IMR-90 (cell line): ENCODE results near the gene ARMC5. TPM values are rescaled to one million over a fixed set of nuclear protein-coding genes. Genes with fewer than 3 reads are reported as not detected.

Experiments used
- ATAC-seq: fragments of 200-7000 bp; cut with Tn5 transposase; 2 replicates; pipeline ENCODE4 v1.9.1; 2020; ENCODE audit warnings: low read depth, mild to moderate bottlenecking, moderate library complexity
- Bru-seq: library from RNA; stranded (reverse); fragments of 400-500 nt; gene quantifications from one replicate; lab custom pipeline; 2021; lab: Mats Ljungman, UMichigan
- BruChase-seq, 2 experiments: library from RNA; stranded (reverse); fragments of 400-500 nt; gene quantifications; one replicate each; lab custom pipeline; 2021; lab: Mats Ljungman, UMichigan
- BruUV-seq: library from RNA; stranded (reverse); fragments of 400-500 nt; replicated peaks from 2 replicates; lab custom pipeline; 2021; lab: Mats Ljungman, UMichigan
- CTCF ChIA-PET: fragments of 300-600 bp; formaldehyde crosslinking; extraction: SDS; loops from one replicate; lab custom pipeline; 2021; ENCODE audit warnings: antibody characterized with exemption; lab: Yijun Ruan, JAX
- POLR2A ChIA-PET: fragments of 300-600 bp; sonication (Branson Sonifier 250); formaldehyde crosslinking; loops from one replicate; lab custom pipeline; 2022; ENCODE audit warnings: antibody characterized with exemption; ENCODE audit not compliant: unreplicated experiment; lab: Charles Lee
- DNase-seq: peaks from one replicate; pipeline ENCODE4 v3.0.0; 2013
- H2AFZ ChIP-seq: replicated peaks from 2 replicates; pipeline ENCODE3; 2013; ENCODE audit warnings: low read length, mild to moderate bottlenecking; ENCODE audit not compliant: poor library complexity
- H2AK5ac ChIP-seq: 2 replicates; pipeline ENCODE4 v1.6.1; 2013; ENCODE audit warnings: low read depth, low read length, inconsistent platforms
- H2AK9ac ChIP-seq: replicated peaks from 2 replicates; pipeline ENCODE3; 2013; ENCODE audit warnings: mild to moderate bottlenecking, low read depth, low read length, moderate library complexity; ENCODE audit not compliant: poor library complexity
- H2BK120ac ChIP-seq: 2 replicates; pipeline ENCODE4 v1.6.1; 2013; ENCODE audit warnings: low read depth, low read length, inconsistent platforms
- H2BK15ac ChIP-seq: 3 replicates; pipeline ENCODE4 v1.6.1; 2013; ENCODE audit warnings: low read depth, low read length, inconsistent platforms
- H2BK20ac ChIP-seq: 2 replicates; pipeline ENCODE4 v1.6.1; 2013; ENCODE audit warnings: low read depth, mild to moderate bottlenecking, inconsistent platforms, low read length, moderate library complexity
- H2BK5ac ChIP-seq: 2 replicates; pipeline ENCODE4 v1.6.1; 2013; ENCODE audit warnings: mild to moderate bottlenecking, low read depth, low read length, inconsistent platforms; ENCODE audit not compliant: poor library complexity, severe bottlenecking
- H3K14ac ChIP-seq: replicated peaks from 2 replicates; pipeline ENCODE4 v1.6.1; 2013; ENCODE audit warnings: low read depth, low read length, inconsistent platforms
- H3K18ac ChIP-seq: 2 replicates; pipeline ENCODE4 v1.6.1; 2013; ENCODE audit warnings: low read depth, low read length, control low read depth
- H3K23ac ChIP-seq: 2 replicates; pipeline ENCODE4 v1.6.1; 2013; ENCODE audit warnings: low read depth, low read length, inconsistent platforms
- H3K27ac ChIP-seq: 2 replicates; pipeline ENCODE4 v1.5.1; 2013; ENCODE audit warnings: mild to moderate bottlenecking, control low read depth, low read length; ENCODE audit not compliant: insufficient read depth
- H3K27me3 ChIP-seq: 2 replicates; pipeline ENCODE4 v1.6.1; 2013; ENCODE audit warnings: low read length; ENCODE audit not compliant: control insufficient read depth, insufficient read depth
- H3K36me3 ChIP-seq: 2 replicates; pipeline ENCODE4 v1.6.1; 2013; ENCODE audit warnings: low read length, mixed read lengths; ENCODE audit not compliant: control insufficient read depth, insufficient read depth
- H3K4ac ChIP-seq: 2 replicates; pipeline ENCODE4 v1.6.1; 2013; ENCODE audit warnings: low read depth, low read length, inconsistent platforms
- H3K4me1 ChIP-seq: 2 replicates; pipeline ENCODE4 v1.6.1; 2013; ENCODE audit warnings: low read length, mixed read lengths; ENCODE audit not compliant: control insufficient read depth, insufficient read depth
- H3K4me2 ChIP-seq: 2 replicates; pipeline ENCODE4 v1.6.1; 2013; ENCODE audit warnings: low read depth, mild to moderate bottlenecking, control low read depth, low read length, moderate library complexity
- H3K4me3 ChIP-seq: 2 replicates; pipeline ENCODE4 v1.5.1; 2013; ENCODE audit warnings: low read depth, mild to moderate bottlenecking, control low read depth, low read length, moderate library complexity; ENCODE audit not compliant: insufficient read depth
- H3K56ac ChIP-seq: 2 replicates; pipeline ENCODE4 v1.6.1; 2013; ENCODE audit warnings: low read length, inconsistent platforms; ENCODE audit not compliant: insufficient read depth; ENCODE audit errors: extremely low read depth
- H3K79me1 ChIP-seq, 2 experiments: 2 replicates each; pipeline ENCODE4 v1.6.1; 2013; ENCODE audit warnings: low read length in 2 of 2, inconsistent platforms in 1 of 2, low read depth in 1 of 2
- H3K9ac ChIP-seq: 2 replicates; pipeline ENCODE4 v1.6.1; 2013; ENCODE audit warnings: low read depth, low read length, control low read depth
- H3K9me1 ChIP-seq: 2 replicates; pipeline ENCODE4 v1.6.1; 2013; ENCODE audit warnings: low read length, inconsistent platforms; ENCODE audit not compliant: insufficient read depth
- H3K9me3 ChIP-seq: 2 replicates; pipeline ENCODE4 v1.6.1; 2013; ENCODE audit warnings: low read length; ENCODE audit not compliant: control insufficient read depth, insufficient read depth
- H4K20me1 ChIP-seq: 2 replicates; pipeline ENCODE4 v1.6.1; 2013; ENCODE audit warnings: low read length, inconsistent platforms; ENCODE audit not compliant: insufficient read depth
- H4K5ac ChIP-seq: 2 replicates; pipeline ENCODE4 v1.6.1; 2013; ENCODE audit warnings: mild to moderate bottlenecking, low read depth, low read length, control low read depth
- H4K8ac ChIP-seq, 2 experiments: 2 replicates each; pipeline ENCODE4 v1.6.1; 2013; ENCODE audit warnings: low read depth in 2 of 2, low read length in 2 of 2, control low read depth in 1 of 2, inconsistent platforms in 1 of 2
- H4K91ac ChIP-seq: 2 replicates; pipeline ENCODE4 v1.6.1; 2013; ENCODE audit warnings: low read depth, low read length, inconsistent platforms; ENCODE audit not compliant: insufficient read depth
- CEBPB ChIP-seq: IDR thresholded peaks from 2 replicates; pipeline ENCODE4 v1.6.1; 2012; ENCODE audit warnings: low read depth, low read length, improper control_type of control experiment
- CHD1 ChIP-seq: IDR thresholded peaks from 2 replicates; pipeline ENCODE4 v1.6.1; 2012; ENCODE audit warnings: low read depth, low read length, improper control_type of control experiment
- MAFK ChIP-seq: IDR thresholded peaks from 2 replicates; pipeline ENCODE4 v1.6.1; 2012; ENCODE audit warnings: low read depth, low read length, improper control_type of control experiment
- NFE2L2 ChIP-seq: fragments of 150-350 bp; IDR thresholded peaks from 2 replicates; pipeline ENCODE4 v1.6.1; 2016; ENCODE audit warnings: low read depth, mild to moderate bottlenecking, low read length
- POLR2A ChIP-seq: IDR thresholded peaks from 2 replicates; pipeline ENCODE4 v1.6.1; 2012; ENCODE audit warnings: mild to moderate bottlenecking, low read depth, low read length
- RAD21 ChIP-seq: IDR thresholded peaks from 2 replicates; pipeline ENCODE4 v1.6.1; 2012; ENCODE audit warnings: low read length, improper control_type of control experiment
- RCOR1 ChIP-seq: IDR thresholded peaks from 2 replicates; pipeline ENCODE4 v1.6.1; 2012; ENCODE audit warnings: mild to moderate bottlenecking, low read length, improper control_type of control experiment; ENCODE audit not compliant: insufficient replicate concordance
- SMC3 ChIP-seq: fragments of 150-350 bp; IDR thresholded peaks from 2 replicates; pipeline ENCODE4 v1.6.1; 2016; ENCODE audit warnings: low read depth, mild to moderate bottlenecking, antibody characterized with exemption, low read length, moderate library complexity
- WGBS, 2 experiments: methylation state at CpG; one replicate each; pipeline versions ENCODE4 v1.1.5 to v1.1.7; 2013; ENCODE audit warnings: missing lambda C conversion rate in 2 of 2; ENCODE audit not compliant: insufficient read length in 1 of 2; ENCODE audit errors: extremely low coverage in 2 of 2; 5-methylcytosine and 5-hydroxymethylcytosine counted together
- dilution Hi-C: fragments of 300-500 bp; cut with HindIII; formaldehyde crosslinking; loops from one replicate; pipeline ENCODE4 v1.14.3; 2018; ENCODE audit warnings: low sequenced_read_pairs; ENCODE audit not compliant: unreplicated experiment
- in situ Hi-C: fragments of 300-500 bp; cut with MboI; formaldehyde crosslinking; loops from 3 replicates; pipeline ENCODE4 v1.14.3; 2019; ENCODE audit warnings: low sequenced_read_pairs, inconsistent platforms, mixed read lengths
- intact Hi-C: fragments of 100-400 bp; cut with micrococcal nuclease; formaldehyde crosslinking; loops from 2 replicates; pipeline ENCODE4 v1.10.0; 2022
- long read RNA-seq: library from polyadenylated mRNA; unstranded; transcript quantifications from one replicate; pipeline ENCODE4 v2.0.0, GENCODE V29; 2021; ENCODE audit not compliant: unreplicated experiment
- polyA plus RNA-seq, 3 experiments: library from polyadenylated mRNA; depleted of rRNA; stranded (reverse); fragments of >200 nt; gene quantifications; 2 replicates each; pipeline ENCODE4 v1.2.3, GENCODE V29; 2012; ENCODE audit warnings: low replicate concordance in 1 of 3
- total RNA-seq: library from RNA; depleted of rRNA; stranded (reverse); fragments of >200 nt; gene quantifications from 2 replicates; pipeline ENCODE4 v1.2.3, GENCODE V29; 2012; rRNA removed
- TF ChIP-seq, protein P1 (sequence below): conservative IDR thresholded peaks from 2 replicates; pipeline ENCODE4 v1.5.1; 2012; ENCODE audit warnings: mild to moderate bottlenecking, low read depth, low read length, improper control_type of control experiment

Gene ARMC5, protein sequence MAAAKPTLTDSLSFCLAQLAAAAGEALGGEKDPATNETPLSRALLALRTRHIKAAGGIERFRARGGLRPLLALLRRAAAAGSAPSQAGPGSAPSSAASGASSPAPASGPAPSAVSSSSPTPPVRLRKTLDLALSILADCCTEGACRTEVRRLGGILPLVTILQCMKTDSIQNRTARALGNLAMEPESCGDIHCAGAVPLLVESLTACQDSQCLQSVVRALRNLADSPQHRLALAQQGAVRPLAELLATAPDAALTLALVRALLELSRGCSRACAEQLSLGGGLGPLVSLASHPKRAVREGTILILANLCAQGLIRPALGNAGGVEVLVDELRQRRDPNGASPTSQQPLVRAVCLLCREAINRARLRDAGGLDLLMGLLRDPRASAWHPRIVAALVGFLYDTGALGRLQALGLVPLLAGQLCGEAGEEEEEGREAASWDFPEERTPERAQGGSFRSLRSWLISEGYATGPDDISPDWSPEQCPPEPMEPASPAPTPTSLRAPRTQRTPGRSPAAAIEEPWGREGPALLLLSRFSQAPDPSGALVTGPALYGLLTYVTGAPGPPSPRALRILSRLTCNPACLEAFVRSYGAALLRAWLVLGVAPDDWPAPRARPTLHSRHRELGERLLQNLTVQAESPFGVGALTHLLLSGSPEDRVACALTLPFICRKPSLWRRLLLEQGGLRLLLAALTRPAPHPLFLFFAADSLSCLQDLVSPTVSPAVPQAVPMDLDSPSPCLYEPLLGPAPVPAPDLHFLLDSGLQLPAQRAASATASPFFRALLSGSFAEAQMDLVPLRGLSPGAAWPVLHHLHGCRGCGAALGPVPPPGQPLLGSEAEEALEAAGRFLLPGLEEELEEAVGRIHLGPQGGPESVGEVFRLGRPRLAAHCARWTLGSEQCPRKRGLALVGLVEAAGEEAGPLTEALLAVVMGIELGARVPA
- total RNA-seq (2.3 and 3.1 TPM in 2 replicates), polyA plus RNA-seq (2012; rRNA removed) (7.5 and 10.2 TPM in 2 replicates), Bru-seq, nascent RNA (percentile 47 among the genes with signal in this experiment), BruChase-seq, experiment 1, labeled RNA remaining after a 6-hour chase (percentile 44 among the genes with signal in this experiment), BruChase-seq, experiment 2, labeled RNA remaining after a 2-hour chase (percentile 46 among the genes with signal in this experiment)
- polyA plus RNA-seq (2012; cell fraction: cytosol; rRNA removed) = 9.2 and 11.1 TPM in 2 replicates
- 37.2 and 59.8 TPM in 2 replicates for polyA plus RNA-seq (2012; cell fraction: nucleus; rRNA removed; ENCODE audit: low replicate concordance)
- long read RNA-seq, transcript ARMC5-201 (6 exons, 3,612 nt) = major isoform, 10 of 18 reads
- long read RNA-seq, partial matches to known transcripts = 5 of 18 reads
- long read RNA-seq, other reads (novel, unspliced or antisense) = 3 of 18 reads

DNA sequence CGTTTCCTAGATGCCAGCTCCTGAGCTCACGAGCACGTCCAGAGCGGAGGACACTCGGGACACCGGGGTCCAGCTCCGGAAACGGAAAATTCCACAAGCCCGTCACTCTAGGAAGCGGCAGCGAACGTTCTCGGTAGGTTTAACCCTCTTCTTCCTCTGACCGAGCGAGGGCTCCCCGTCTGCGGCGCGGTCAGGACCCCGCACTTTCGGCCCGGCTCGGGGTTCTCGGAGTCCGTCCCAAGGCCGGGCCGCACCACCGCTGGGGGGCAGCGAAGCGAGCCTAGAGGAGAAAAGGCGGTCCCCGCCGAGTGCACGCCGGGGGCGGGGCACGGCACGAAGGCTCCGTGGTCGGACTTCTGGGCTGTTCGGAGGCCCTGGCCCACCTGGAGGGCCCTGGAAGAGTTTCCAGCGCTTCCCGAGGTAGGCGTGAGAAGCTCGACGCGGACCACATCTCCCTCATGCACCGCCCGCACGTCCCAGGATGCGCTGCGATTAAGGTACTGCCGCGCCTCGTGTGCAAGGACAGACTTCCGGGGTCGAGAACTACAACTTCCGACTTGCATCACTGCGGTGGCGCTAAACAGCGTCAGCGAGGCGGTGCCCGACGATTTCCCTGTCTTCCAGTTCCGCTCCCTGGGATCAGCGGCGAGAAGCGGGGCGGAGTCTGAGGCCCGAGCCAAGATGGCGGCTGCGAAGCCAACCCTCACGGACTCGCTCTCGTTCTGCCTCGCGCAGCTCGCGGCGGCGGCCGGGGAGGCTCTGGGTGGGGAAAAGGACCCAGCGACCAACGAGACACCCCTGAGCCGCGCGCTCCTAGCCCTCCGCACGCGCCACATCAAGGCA, at the start of gene ARMC5:
Gene ARMC5 (plus strand): TSS at position 658 of the 843 bp plus-strand sequence. CDS start 24 bp downstream, at position 682.
- peaks cover 18% of the 10 kb centered on the region; the same call in 1 of the 2 replicates for H3K9me1 ChIP-seq
- H4K8ac ChIP-seq = peak within 1 kb of the TSS; percentile 16 to 96
- H3K9me3 ChIP-seq = no peaks in the 10 kb centered on the region
- H4K20me1 ChIP-seq = peaks cover 32% of the 10 kb centered on the region
- peak within 1 kb of the TSS; percentile 97 for H4K91ac ChIP-seq
- H3K56ac ChIP-seq = peak within 1 kb of the TSS; percentile 86
- no TSS peak for BruUV-seq
- H2BK15ac ChIP-seq = no peak within 1 kb of the TSS; the same call in 2 of the 3 replicates
- peak within 1 kb of the TSS; percentile 93 for H3K4me2 ChIP-seq
- DNase-seq (peak; percentile 99), ATAC-seq (peak; percentile 85)
- peak within 1 kb of the TSS; percentile 96 for H2AFZ ChIP-seq
- H3K14ac ChIP-seq = peak within 1 kb of the TSS; percentile 93
- WGBS, 2 experiments = 1% methylated on average over 45 of the region's 91 CpGs; no CpG with 5 or more reads in 1 of the 2 experiments
- H2BK20ac ChIP-seq = no peak within 1 kb of the TSS
- H4K5ac ChIP-seq = peak within 1 kb of the TSS; percentile 69
- peak within 1 kb of the TSS; percentile 71 for H3K18ac ChIP-seq
- peak within 1 kb of the TSS; percentile 100 for H2AK9ac ChIP-seq
- peak within 1 kb of the TSS; percentile 93 for H2BK120ac ChIP-seq
- peak within 1 kb of the TSS; percentile 55 for H3K4me3 ChIP-seq
- in situ Hi-C loops = loop anchor here (25.0 kb wide), 1 partner anchor 403 kb away; the partner anchor contains the start of gene ZNF267
- H3K27ac ChIP-seq = peak within 1 kb of the TSS; percentile 90
- peak within 1 kb of the TSS; percentile 85 for H3K9ac ChIP-seq
- H3K79me1 ChIP-seq = peaks cover 13 to 58% of the 10 kb centered on the region in 2 experiments
- ChIA-PET CTCF (interaction anchor here (0.6 kb wide), 1 partner anchor 9 kb away, joined by 3 read pairs; no protein-coding TSS in a partner anchor), POLR2A (interaction anchor here (0.7 to 2.5 kb wide), 2 partner anchors 13 to 14 kb away, joined by 4 to 16 read pairs; partner anchors contain the start of gene TGFB1I1)
- H2AK5ac ChIP-seq = peak within 1 kb of the TSS; percentile 81
- dilution Hi-C loops = no loop called here
- H3K27me3 ChIP-seq = no peaks in the 10 kb centered on the region
- peaks cover 11% of the 10 kb centered on the region for H3K4me1 ChIP-seq
- intact Hi-C loops = loop anchor here (1.0 to 2.0 kb wide), 2 partner anchors 13 to 410 kb away; partner anchors contain the start of gene TGFB1I1
- peaks cover 7% of the 10 kb centered on the region for H3K36me3 ChIP-seq
- H3K4ac ChIP-seq = peak within 1 kb of the TSS; percentile 94
- H2BK5ac ChIP-seq = peak within 1 kb of the TSS; percentile 96
- H3K23ac ChIP-seq = peak within 1 kb of the TSS; percentile 91
- TF ChIP-seq RCOR1 (no peak), MAFK (no peak), RAD21 (peak; percentile 39), NFE2L2 (no peak), POLR2A (peak; percentile 92), CHD1 (no peak), CEBPB (peak; percentile 96), SMC3 (0 out of 2 replicates have a peak, but pooled peaks have one; percentile 35)
- TF ChIP-seq, protein P1, sequence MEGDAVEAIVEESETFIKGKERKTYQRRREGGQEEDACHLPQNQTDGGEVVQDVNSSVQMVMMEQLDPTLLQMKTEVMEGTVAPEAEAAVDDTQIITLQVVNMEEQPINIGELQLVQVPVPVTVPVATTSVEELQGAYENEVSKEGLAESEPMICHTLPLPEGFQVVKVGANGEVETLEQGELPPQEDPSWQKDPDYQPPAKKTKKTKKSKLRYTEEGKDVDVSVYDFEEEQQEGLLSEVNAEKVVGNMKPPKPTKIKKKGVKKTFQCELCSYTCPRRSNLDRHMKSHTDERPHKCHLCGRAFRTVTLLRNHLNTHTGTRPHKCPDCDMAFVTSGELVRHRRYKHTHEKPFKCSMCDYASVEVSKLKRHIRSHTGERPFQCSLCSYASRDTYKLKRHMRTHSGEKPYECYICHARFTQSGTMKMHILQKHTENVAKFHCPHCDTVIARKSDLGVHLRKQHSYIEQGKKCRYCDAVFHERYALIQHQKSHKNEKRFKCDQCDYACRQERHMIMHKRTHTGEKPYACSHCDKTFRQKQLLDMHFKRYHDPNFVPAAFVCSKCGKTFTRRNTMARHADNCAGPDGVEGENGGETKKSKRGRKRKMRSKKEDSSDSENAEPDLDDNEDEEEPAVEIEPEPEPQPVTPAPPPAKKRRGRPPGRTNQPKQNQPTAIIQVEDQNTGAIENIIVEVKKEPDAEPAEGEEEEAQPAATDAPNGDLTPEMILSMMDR = peak; percentile 51
